ENCODE measurements around the gene PTPRA. TPM values are rescaled to one million over a fixed set of nuclear protein-coding genes. Genes with fewer than 3 reads are reported as not detected.

Gene PTPRA
- total and polyA plus RNA-seq, 2 of the 13 experiments (the other 11 are each of a cell fraction or from before 2014, with no cell fraction given) = 47.2 to 127 TPM

DNA sequence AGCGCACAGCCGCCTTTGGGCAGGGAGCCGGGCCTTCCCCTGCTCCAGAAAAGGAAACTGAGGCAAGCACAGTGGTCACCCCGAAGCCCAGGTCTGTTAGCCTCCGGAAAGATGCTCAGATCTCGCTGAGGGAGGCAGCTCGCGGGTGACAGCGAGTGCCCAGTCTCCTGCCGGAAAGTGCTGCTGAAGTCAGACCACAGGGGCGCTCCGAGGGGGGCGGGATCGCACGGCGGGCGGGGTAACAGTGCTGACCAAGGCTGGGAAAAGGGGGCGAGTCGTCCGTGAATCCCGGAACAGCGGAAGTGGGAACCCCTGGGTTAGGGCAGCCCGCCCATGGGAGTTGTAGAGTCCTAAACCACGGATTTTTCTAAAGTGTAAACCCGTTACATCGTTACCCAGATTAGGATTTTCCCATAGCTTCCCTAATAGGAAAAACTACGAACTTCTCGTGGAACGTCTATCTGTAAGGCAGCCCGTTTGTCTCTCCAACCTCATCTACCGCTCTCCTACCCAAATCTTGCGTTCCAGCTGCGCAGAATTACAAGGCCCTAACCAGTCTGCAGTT, 32.2 kb upstream of the PTPRA start (continued):
- TF ChIP-seq, protein P1, sequence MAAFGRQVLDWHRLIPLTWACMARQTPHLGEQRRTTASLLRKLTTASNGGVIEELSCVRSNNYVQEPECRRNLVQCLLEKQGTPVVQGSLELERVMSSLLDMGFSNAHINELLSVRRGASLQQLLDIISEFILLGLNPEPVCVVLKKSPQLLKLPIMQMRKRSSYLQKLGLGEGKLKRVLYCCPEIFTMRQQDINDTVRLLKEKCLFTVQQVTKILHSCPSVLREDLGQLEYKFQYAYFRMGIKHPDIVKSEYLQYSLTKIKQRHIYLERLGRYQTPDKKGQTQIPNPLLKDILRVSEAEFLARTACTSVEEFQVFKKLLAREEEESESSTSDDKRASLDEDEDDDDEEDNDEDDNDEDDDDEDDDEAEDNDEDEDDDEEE (CRISPR knock-in tag; IDR thresholded peaks at IDR 0.05) = 0 out of 2 replicates have a peak, but pooled peaks have one; percentile 36
- TF ChIP-seq KAT8 (CRISPR knock-in tag; IDR thresholded peaks at IDR 0.05) (peak; percentile 16; the same call in 1 of the 2 replicates), ELF1 (CRISPR knock-in tag; IDR thresholded peaks at IDR 0.05) (peak; percentile 74), DMAP1 (CRISPR knock-in tag; IDR thresholded peaks at IDR 0.05) (no peak), HOXA5 (CRISPR knock-in tag; IDR thresholded peaks at IDR 0.05) (peak; percentile 58), RFX1 (IDR thresholded peaks at IDR 0.05) (no peak), ZNF615 (CRISPR knock-in tag; IDR thresholded peaks at IDR 0.05; ENCODE audit: borderline replicate concordance) (no peak), RFX3 (CRISPR knock-in tag; IDR thresholded peaks at IDR 0.05) (0 out of 2 replicates have a peak, but pooled peaks have one; percentile 5), FOXK2 (IDR thresholded peaks at IDR 0.05) (no peak), ZMYM3 (CRISPR knock-in tag; IDR thresholded peaks at IDR 0.05) (peak; percentile 64), GABPA (IDR thresholded peaks at IDR 0.05; ENCODE audit: low read depth, low read length) (peak; percentile 37; the same call in 1 of the 2 replicates), GABPA (CRISPR knock-in tag; IDR thresholded peaks at IDR 0.05; ENCODE audit: low read depth) (peak; percentile 66), MAZ (IDR thresholded peaks at IDR 0.05; ENCODE audit: borderline replicate concordance, low read depth, low read length) (no peak), MAZ (CRISPR knock-in tag; IDR thresholded peaks at IDR 0.05; ENCODE audit: low read depth) (peak; percentile 33; the same call in 1 of the 2 replicates), TAF1 (CRISPR knock-in tag; IDR thresholded peaks at IDR 0.05) (0 out of 2 replicates have a peak, but pooled peaks have one; percentile 12), ZNF879 (CRISPR knock-in tag; IDR thresholded peaks at IDR 0.05) (peak; percentile 37; the same call in 1 of the 2 replicates), ZNF496 (CRISPR knock-in tag; IDR thresholded peaks at IDR 0.05; ENCODE audit: insufficient replicate concordance) (no peak), KDM5A (IDR thresholded peaks at IDR 0.05; ENCODE audit: borderline replicate concordance, low read length) (peak; percentile 67), ZNF354B (CRISPR knock-in tag; IDR thresholded peaks at IDR 0.05) (peak; percentile 9; the same call in 1 of the 2 replicates), DNMT1 (CRISPR knock-in tag; IDR thresholded peaks at IDR 0.05) (0 out of 2 replicates have a peak, but pooled peaks have one; percentile 8)
- TF ChIP-seq, protein P2, sequence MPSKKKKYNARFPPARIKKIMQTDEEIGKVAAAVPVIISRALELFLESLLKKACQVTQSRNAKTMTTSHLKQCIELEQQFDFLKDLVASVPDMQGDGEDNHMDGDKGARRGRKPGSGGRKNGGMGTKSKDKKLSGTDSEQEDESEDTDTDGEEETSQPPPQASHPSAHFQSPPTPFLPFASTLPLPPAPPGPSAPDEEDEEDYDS (CRISPR knock-in tag; IDR thresholded peaks at IDR 0.05) = peak; percentile 25; the same call in 1 of the 2 replicates
- TF ChIP-seq, protein P3, sequence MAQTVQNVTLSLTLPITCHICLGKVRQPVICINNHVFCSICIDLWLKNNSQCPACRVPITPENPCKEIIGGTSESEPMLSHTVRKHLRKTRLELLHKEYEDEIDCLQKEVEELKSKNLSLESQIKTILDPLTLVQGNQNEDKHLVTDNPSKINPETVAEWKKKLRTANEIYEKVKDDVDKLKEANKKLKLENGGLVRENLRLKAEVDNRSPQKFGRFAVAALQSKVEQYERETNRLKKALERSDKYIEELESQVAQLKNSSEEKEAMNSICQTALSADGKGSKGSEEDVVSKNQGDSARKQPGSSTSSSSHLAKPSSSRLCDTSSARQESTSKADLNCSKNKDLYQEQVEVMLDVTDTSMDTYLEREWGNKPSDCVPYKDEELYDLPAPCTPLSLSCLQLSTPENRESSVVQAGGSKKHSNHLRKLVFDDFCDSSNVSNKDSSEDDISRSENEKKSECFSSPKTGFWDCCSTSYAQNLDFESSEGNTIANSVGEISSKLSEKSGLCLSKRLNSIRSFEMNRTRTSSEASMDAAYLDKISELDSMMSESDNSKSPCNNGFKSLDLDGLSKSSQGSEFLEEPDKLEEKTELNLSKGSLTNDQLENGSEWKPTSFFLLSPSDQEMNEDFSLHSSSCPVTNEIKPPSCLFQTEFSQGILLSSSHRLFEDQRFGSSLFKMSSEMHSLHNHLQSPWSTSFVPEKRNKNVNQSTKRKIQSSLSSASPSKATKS (CRISPR knock-in tag; IDR thresholded peaks at IDR 0.05) = no peak
- TF ChIP-seq, protein P4, sequence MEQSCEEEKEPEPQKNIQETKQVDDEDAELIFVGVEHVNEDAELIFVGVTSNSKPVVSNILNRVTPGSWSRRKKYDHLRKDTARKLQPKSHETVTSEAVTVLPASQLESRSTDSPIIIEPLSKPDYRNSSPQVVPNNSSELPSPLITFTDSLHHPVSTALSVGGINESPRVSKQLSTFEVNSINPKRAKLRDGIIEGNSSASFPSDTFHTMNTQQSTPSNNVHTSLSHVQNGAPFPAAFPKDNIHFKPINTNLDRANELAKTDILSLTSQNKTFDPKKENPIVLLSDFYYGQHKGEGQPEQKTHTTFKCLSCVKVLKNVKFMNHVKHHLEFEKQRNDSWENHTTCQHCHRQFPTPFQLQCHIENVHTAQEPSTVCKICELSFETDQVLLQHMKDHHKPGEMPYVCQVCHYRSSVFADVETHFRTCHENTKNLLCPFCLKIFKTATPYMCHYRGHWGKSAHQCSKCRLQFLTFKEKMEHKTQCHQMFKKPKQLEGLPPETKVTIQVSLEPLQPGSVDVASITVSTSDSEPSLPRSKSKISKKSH (CRISPR knock-in tag; IDR thresholded peaks at IDR 0.05; ENCODE audit: borderline replicate concordance) = peak; percentile 96
- TF ChIP-seq, protein P5, sequence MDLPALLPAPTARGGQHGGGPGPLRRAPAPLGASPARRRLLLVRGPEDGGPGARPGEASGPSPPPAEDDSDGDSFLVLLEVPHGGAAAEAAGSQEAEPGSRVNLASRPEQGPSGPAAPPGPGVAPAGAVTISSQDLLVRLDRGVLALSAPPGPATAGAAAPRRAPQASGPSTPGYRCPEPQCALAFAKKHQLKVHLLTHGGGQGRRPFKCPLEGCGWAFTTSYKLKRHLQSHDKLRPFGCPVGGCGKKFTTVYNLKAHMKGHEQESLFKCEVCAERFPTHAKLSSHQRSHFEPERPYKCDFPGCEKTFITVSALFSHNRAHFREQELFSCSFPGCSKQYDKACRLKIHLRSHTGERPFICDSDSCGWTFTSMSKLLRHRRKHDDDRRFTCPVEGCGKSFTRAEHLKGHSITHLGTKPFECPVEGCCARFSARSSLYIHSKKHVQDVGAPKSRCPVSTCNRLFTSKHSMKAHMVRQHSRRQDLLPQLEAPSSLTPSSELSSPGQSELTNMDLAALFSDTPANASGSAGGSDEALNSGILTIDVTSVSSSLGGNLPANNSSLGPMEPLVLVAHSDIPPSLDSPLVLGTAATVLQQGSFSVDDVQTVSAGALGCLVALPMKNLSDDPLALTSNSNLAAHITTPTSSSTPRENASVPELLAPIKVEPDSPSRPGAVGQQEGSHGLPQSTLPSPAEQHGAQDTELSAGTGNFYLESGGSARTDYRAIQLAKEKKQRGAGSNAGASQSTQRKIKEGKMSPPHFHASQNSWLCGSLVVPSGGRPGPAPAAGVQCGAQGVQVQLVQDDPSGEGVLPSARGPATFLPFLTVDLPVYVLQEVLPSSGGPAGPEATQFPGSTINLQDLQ (CRISPR knock-in tag; IDR thresholded peaks at IDR 0.05) = no peak; the same call in 1 of the 2 replicates
